Pancreas (tissue), 10 donors: ENCODE measurements around the gene LRRC56. TPM values are rescaled to one million over a fixed set of nuclear protein-coding genes. Genes with fewer than 3 reads are reported as not detected.

ENCODE experiments used
- ATAC-seq, 4 donors: fragments of 200-7000 bp; cut with Tn5 transposase; one replicate each; pipeline versions ENCODE4 v1.8.0 to v1.9.1; 2020; ENCODE audit warnings: mild to moderate bottlenecking in 4 of 4, moderate library complexity in 4 of 4
- DNase-seq, 6 donors: peaks; one replicate each; pipeline ENCODE4 v3.0.0-alpha.2; 2020
- FAIRE-seq: peaks from 2 replicates; lab custom pipeline; 2012; peaks lifted over from hg19 to GRCh38; lab: Jason Lieb, UNC
- H3K27ac ChIP-seq, 4 donors: fragments of 200-600 bp; sonication (generic); 1 replicate in 3 of 4; 2 replicates in 1 of 4; pipeline versions ENCODE4 v1.5.0 to v1.8.0; 2020
- H3K27me3 ChIP-seq, 4 donors: fragments of 200-600 bp; one replicate each; pipeline ENCODE4 v1.8.0; 2021
- H3K36me3 ChIP-seq, 3 donors: fragments of 200-600 bp; sonication (generic) in 1 of 3; one replicate each; pipeline versions ENCODE4 v1.5.0 to v1.8.0; 2020 to 2021
- H3K4me1 ChIP-seq, 3 donors: fragments of 200-600 bp; one replicate each; pipeline ENCODE4 v1.8.0; 2021
- H3K4me3 ChIP-seq, 4 donors: fragments of 200-600 bp; sonication (generic) in 2 of 4; one replicate each; pipeline versions ENCODE4 v1.5.0 to v1.8.0; 2020 to 2021
- H3K9me3 ChIP-seq, 4 donors: fragments of 200-600 bp; one replicate each; pipeline ENCODE4 v1.8.0; 2021
- CTCF ChIP-seq, 4 donors: fragments of 200-600 bp; sonication (generic) in 3 of 4; IDR thresholded peaks; one replicate each; pipeline versions ENCODE4 v1.5.0 to v1.8.0; 2021; ENCODE audit warnings: antibody characterized with exemption in 4 of 4
- WGBS, 2 donors: extraction: QIAGEN DNeasy Blood & Tissue Kit; methylation state at CpG; one replicate each; pipeline ENCODE4 v1.1.7; 2013; 5-methylcytosine and 5-hydroxymethylcytosine counted together
- intact Hi-C, 3 donors: fragments of 100-400 bp; cut with DNase I; formaldehyde crosslinking; loops; one replicate each; pipeline versions ENCODE4 v1.11.1 to v1.14.2; 2022
- polyA plus RNA-seq, 2 donors: library from polyadenylated mRNA; stranded (reverse); fragments of 200-250 nt; gene quantifications; one replicate each; pipeline ENCODE4 v1.2.3, GENCODE V29; 2013
- total RNA-seq, 6 donors: library from RNA; stranded (reverse); fragmentation: NEBNext Ultra II Directional in 4 of 6; extraction: Animal tissue kit (Norgen Biotek cat#: 25700) in 4 of 6; gene quantifications; one replicate each; pipeline versions ENCODE4 v1.2.1 to v1.2.4, GENCODE V29; 2021 to 2023
- donor health status: healthy with polysubstance abuse.
- donor health status: DM: no; HTN: no; CAD: no; lungs with moderate emphysema.
- donor health status: DM: no; HTN: no; CAD: no.
- donor health status: control.
- donor health status: control.
- donor health status: Bipolar disorder and iron deficiency.
- donor health status: DM: yes; HTN: yes; CAD: no.
- donor health status: DM: no; HTN: no; CAD: no.
- donor health status: DM: no; HTN: no; CAD: no.
- donor health status: DM: yes; HTN: yes; CAD: no.

The LRRC56 gene
- total RNA-seq (1 to 10 TPM in 5 of 6 donors, under 1 TPM in 1; 0.98 to 2.0 (median 1.6) TPM), polyA plus RNA-seq (1 to 10 TPM; 5.4 to 7.3 TPM)

GRCh38 chr11:536841-537621 is at the start of gene LRRC56:
Gene LRRC56, plus strand, starts transcription at chr11:537527. Its CDS starts 3,158 bp downstream, at chr11:540685.
- ATAC-seq (peak; percentile 73 to 77 (median 75)), DNase-seq (peak; percentile 83 to 97 (median 92)), FAIRE-seq (no peak)
- H3K36me3 ChIP-seq, result peaks cover 0 to 8% (median 7%) of the 10 kb centered on the region in 3 donors
- peak within 1 kb of the TSS; percentile 70 to 78 (median 76) for H3K27ac ChIP-seq
- intact Hi-C loops, result no loop called here
- peak within 1 kb of the TSS; percentile 4 to 80 (median 32) for H3K4me3 ChIP-seq
- WGBS, 2 donors, result 5% methylated on average over 90 to 93 of the region's 93 CpGs
- H3K9me3 ChIP-seq, result no peaks in the 10 kb centered on the region
- peaks cover 6 to 15% (median 9%) of the 10 kb centered on the region in 3 donors for H3K4me1 ChIP-seq
- no peak for TF ChIP-seq CTCF (IDR thresholded peaks at IDR 0.05)
- H3K27me3 ChIP-seq, result no peaks in the 10 kb centered on the region

- WGBS, 2 donors, result 91 to 94% methylated on average over 20 to 22 of the region's 22 CpGs
- H3K4me3 ChIP-seq, result no peak overlapping the region
- H3K9me3 ChIP-seq, result no peaks in the 10 kb centered on the region
- DNase-seq (peak in 2 of 6 donors; percentile 51 to 69), ATAC-seq (no peak), FAIRE-seq (no peak)
- H3K27me3 ChIP-seq, result no peaks in the 10 kb centered on the region
- no peaks in the 10 kb centered on the region for H3K36me3 ChIP-seq
- TF ChIP-seq CTCF (IDR thresholded peaks at IDR 0.05), result no peak
- intact Hi-C loops, result no loop called here
- H3K27ac ChIP-seq, result no peak overlapping the region
- H3K4me1 ChIP-seq, result no peaks in the 10 kb centered on the region
These were observed 49.7 kb upstream of the LRRC56 start for GRCh38 chr11:487571-488021.

GRCh38 chr11:488062-488461 is 49.3 kb upstream of the LRRC56 start:
- Histone ChIP-seq H3K27me3 (no peaks in the 10 kb centered on the region), H3K27ac (no peak overlapping the region), H3K4me3 (no peak overlapping the region), H3K36me3 (no peaks in the 10 kb centered on the region), H3K9me3 (no peaks in the 10 kb centered on the region), H3K4me1 (no peaks in the 10 kb centered on the region)
- ATAC-seq, result no peak
- intact Hi-C loops, result no loop called here
- WGBS, 2 donors, result 89 to 93% methylated on average over 20 to 25 of the region's 25 CpGs
- TF ChIP-seq CTCF (IDR thresholded peaks at IDR 0.05), result no peak
- DNase-seq, result peak in 2 of 6 donors; percentile 46 to 51
- FAIRE-seq, result no peak

- 95% methylated on average over 19 of the region's 19 CpGs for WGBS, 2 donors
- H3K27ac ChIP-seq, result no peak overlapping the region
- no peaks in the 10 kb centered on the region for H3K4me1 ChIP-seq
- H3K4me3 ChIP-seq, result no peak overlapping the region
- H3K9me3 ChIP-seq, result no peaks in the 10 kb centered on the region
- no peak for TF ChIP-seq CTCF (IDR thresholded peaks at IDR 0.05)
- H3K27me3 ChIP-seq, result no peaks in the 10 kb centered on the region
- FAIRE-seq, result no peak
- no peaks in the 10 kb centered on the region for H3K36me3 ChIP-seq
- no peak for ATAC-seq
- intact Hi-C loops, result no loop called here
- DNase-seq, result peak in 3 of 6 donors; percentile 19 to 70 (median 51)
These were observed 48.7 kb upstream of the LRRC56 start for GRCh38 chr11:488579-488978.

GRCh38 chr11:488992-489391 is 48.3 kb upstream of the LRRC56 start:
- DNase-seq (peak in 2 of 6 donors; percentile 28 to 65), ATAC-seq (no peak), FAIRE-seq (no peak)
- H3K27ac ChIP-seq, result no peak overlapping the region
- no peak for TF ChIP-seq CTCF (IDR thresholded peaks at IDR 0.05)
- H3K9me3 ChIP-seq, result no peaks in the 10 kb centered on the region
- no peaks in the 10 kb centered on the region for H3K36me3 ChIP-seq
- H3K27me3 ChIP-seq, result no peaks in the 10 kb centered on the region
- WGBS, 2 donors, result 91 to 93% methylated on average over 19 of the region's 19 CpGs
- intact Hi-C loops, result no loop called here
- no peaks in the 10 kb centered on the region for H3K4me1 ChIP-seq
- no peak overlapping the region for H3K4me3 ChIP-seq
